Mucosa of rectum (tissue), 2 donors: ENCODE results near the gene WNT3A.
"Not testable (repeated sequence)": the region's sequence is repeated elsewhere in the genome, so short reads cannot be mapped to it uniquely, and the experiment has no call there.

Source experiments
- H3K27ac ChIP-seq, 2 donors: one replicate each; pipeline ENCODE4 v1.7.0; 2013; ENCODE audit warnings: inconsistent platforms in 2 of 2, low read depth in 2 of 2, low read length in 2 of 2
- H3K27me3 ChIP-seq, 2 donors: one replicate each; pipeline ENCODE4 v1.7.0; 2013; ENCODE audit warnings: low read length in 2 of 2; ENCODE audit not compliant: control insufficient read depth in 2 of 2, insufficient read depth in 2 of 2
- H3K36me3 ChIP-seq, 2 donors: one replicate each; pipeline ENCODE4 v1.7.0; 2013; ENCODE audit warnings: low read length in 2 of 2; ENCODE audit not compliant: control insufficient read depth in 2 of 2, insufficient read depth in 2 of 2
- H3K4me1 ChIP-seq, 2 donors: one replicate each; pipeline ENCODE4 v1.7.0; 2013; ENCODE audit warnings: low read length in 2 of 2, mild to moderate bottlenecking in 1 of 2; ENCODE audit not compliant: control insufficient read depth in 2 of 2, insufficient read depth in 2 of 2
- H3K4me3 ChIP-seq, 2 donors: one replicate each; pipeline ENCODE4 v1.7.0; 2013; ENCODE audit warnings: low read length in 2 of 2
- H3K9ac ChIP-seq, 2 donors: one replicate each; pipeline ENCODE4 v1.7.0; 2013; ENCODE audit warnings: low read length in 2 of 2, low read depth in 1 of 2, mild to moderate bottlenecking in 1 of 2
- H3K9me3 ChIP-seq, 2 donors: one replicate each; pipeline ENCODE4 v1.7.0; 2013; ENCODE audit warnings: low read length in 2 of 2; ENCODE audit not compliant: control insufficient read depth in 2 of 2
- donor health status: healthy.
- donor health status: Normal muscosa, but diverticular disease.

WNT3A gene

DNA sequence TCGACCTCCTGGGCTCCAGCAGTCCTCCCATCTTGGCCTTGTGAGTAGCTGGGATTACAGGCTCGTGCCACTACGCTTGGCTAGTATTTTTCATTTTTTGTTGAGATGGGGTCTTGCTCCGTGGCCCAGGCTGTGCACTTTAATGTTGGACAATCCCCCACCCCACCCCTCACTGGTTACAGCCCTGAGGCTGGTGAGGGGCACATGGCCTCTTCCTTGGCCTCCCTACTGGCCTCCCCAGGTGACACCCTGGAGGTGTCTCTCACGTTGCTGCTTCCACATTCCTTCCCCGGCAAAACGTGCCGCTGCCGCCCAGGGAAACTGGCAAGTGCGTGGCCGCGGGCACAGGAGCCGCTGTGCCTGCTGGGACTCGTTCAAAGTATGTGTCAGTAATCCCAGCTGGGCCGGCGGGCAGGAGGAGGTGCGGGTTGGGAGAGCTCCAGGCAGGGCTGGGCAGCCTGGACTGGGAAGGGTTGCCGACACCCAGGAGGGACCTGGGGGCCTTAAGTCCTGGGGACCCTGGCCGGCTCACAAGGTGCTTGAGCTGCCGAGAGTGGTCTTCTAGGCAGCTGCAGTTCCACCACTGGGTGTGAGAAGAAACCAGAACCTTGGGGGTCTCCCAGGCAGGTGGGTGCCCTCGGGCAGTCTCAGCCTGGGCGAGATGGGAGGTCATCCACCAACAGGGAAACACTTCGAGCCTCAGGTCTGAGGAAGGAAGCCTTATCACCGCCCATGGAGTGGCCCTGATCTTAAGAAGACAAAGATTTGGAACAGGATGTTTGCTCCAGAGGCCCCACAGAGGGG, 6.5 kb downstream of the WNT3A start:
- no peaks in the 10 kb centered on the region for H3K4me1 ChIP-seq
- H3K9me3 ChIP-seq, result no peaks in the 10 kb centered on the region
- no peak overlapping the region for H3K9ac ChIP-seq
- no peak overlapping the region for H3K27ac ChIP-seq
- no peak overlapping the region for H3K4me3 ChIP-seq
- H3K36me3 ChIP-seq, result no peaks in the 10 kb centered on the region
- H3K27me3 ChIP-seq, result peaks cover 9 to 12% of the 10 kb centered on the region in 2 donors

GRCh38 chr1:228013935-228014930, 7.4 kb downstream of the WNT3A start:
- no peak overlapping the region for H3K4me3 ChIP-seq
- no peaks in the 10 kb centered on the region for H3K36me3 ChIP-seq
- H3K27ac ChIP-seq, result no peak overlapping the region
- H3K27me3 ChIP-seq, result peaks cover 3 to 7% of the 10 kb centered on the region in 2 donors
- H3K9ac ChIP-seq, result no peak overlapping the region
- no peaks in the 10 kb centered on the region for H3K9me3 ChIP-seq
- no peaks in the 10 kb centered on the region for H3K4me1 ChIP-seq

DNA sequence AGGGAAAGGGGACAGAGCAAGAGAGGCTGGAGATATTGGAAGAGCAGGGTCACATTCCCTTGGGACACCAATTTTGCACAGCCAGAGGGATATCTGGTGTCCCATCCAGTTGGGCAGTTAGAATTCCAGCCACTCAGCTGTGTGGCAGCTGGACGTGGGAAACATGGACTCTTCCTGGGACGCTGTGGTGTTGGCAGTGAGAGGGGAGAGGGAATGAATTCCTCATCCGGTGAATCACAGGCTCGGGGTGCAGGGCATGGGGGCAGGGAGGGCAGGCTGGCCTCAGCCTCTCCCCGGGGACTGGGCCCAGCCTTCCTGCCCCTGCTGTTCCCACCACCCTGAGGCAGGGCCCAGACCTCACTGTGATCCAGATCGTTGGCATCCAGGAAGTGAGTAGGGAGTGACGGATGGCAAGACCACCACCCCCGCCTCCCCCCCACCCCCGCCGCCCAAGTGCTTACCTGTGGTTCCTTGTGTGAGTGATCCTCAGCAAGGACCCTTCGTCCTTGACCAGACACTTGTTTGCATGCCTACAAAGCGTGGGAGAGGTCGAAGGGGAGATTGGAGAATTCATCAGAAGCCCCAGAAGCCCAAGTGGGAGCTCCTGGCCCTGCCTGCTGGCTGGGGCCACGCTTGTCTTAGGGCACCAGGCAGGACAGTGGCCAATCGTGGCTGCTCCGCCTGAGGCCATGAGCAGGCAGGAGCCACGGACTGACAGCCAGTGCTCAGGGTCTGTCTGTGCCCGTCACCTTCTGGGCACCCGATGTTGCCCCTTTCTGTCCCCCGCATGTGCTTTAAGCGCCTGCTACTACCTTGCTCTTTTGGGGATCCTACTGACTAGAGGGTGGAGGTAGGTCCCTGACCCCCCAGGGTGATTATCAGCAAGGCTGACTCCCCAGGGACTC, 8.7 kb downstream of the WNT3A start:
- no peak overlapping the region for H3K4me3 ChIP-seq
- peaks cover 0 to 2% of the 10 kb centered on the region in 2 donors for H3K27me3 ChIP-seq
- no peaks in the 10 kb centered on the region for H3K9me3 ChIP-seq
- H3K9ac ChIP-seq, result no peak overlapping the region
- no peaks in the 10 kb centered on the region for H3K36me3 ChIP-seq
- no peaks in the 10 kb centered on the region for H3K4me1 ChIP-seq
- H3K27ac ChIP-seq, result no peak overlapping the region

DNA sequence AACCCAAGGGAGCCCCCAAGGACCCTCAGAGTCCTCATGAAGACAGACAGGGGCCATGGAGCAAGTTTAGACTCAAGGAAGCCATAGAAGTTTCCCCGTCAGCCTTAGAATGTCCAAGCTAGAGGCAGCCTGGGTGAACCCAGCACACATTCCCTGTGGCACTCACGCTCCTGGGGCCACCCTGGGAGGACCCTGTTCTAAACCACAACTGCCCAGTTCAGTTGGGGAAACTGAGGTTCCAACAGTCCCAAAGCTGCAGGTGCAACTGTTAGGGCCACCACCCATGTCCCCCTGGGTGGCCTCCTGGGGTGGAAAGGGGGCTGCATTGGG, 9.3 kb downstream of the WNT3A start:
- Histone ChIP-seq H3K36me3 (no peaks in the 10 kb centered on the region), H3K9ac (no peak overlapping the region), H3K4me1 (no peaks in the 10 kb centered on the region), H3K27me3 (peaks cover 0 to 2% of the 10 kb centered on the region in 2 donors), H3K27ac (no peak overlapping the region), H3K9me3 (no peaks in the 10 kb centered on the region), H3K4me3 (no peak overlapping the region)

DNA sequence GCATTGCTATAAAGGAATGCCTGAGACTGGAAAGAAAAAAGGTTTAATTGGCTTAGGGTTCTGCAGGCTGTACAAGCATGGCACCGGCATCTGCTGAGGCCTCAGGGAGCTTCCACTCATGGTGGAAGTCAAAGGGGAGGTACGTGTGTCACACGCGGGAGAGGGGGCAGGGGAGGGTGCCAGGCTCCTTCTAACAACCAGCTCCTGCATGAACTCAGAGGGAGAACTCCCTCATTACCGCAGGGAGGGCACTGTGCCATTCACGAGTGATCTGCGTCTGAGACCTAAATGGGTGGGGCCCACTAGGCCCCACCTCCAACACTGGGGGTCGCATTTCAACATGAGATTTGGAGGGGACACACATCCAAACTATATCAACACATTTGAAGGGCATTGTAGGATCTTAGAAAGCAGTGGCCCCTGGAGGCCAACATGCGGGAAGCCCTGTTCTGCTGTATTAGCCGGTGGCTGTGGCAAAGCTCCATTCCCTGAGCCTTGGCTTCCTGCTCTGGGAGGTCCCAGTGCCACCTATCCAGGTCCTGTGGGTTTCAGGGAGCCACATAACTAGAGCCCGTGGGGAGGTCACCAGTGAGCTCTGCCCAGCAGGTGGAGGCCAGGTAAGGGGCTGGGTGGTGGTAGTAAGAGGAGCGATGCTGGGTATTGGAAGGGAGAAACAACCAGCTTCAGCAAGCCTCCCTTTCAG, 10.0 kb downstream of the WNT3A start:
- H3K27ac ChIP-seq, result no peak overlapping the region
- peaks cover 0 to under 1% of the 10 kb centered on the region in 2 donors for H3K27me3 ChIP-seq
- no peak overlapping the region for H3K9ac ChIP-seq
- no peak overlapping the region for H3K4me3 ChIP-seq
- no peaks in the 10 kb centered on the region for H3K4me1 ChIP-seq
- no peaks in the 10 kb centered on the region for H3K9me3 ChIP-seq
- no peaks in the 10 kb centered on the region for H3K36me3 ChIP-seq

GRCh38 chr1:228017356-228018124, 10.7 kb downstream of the WNT3A start:
- H3K4me1 ChIP-seq, result no peaks in the 10 kb centered on the region
- H3K27me3 ChIP-seq, result no peaks in the 10 kb centered on the region
- H3K4me3 ChIP-seq, result no peak overlapping the region
- no peak overlapping the region for H3K9ac ChIP-seq
- no peak overlapping the region for H3K27ac ChIP-seq
- H3K9me3 ChIP-seq, result no peaks in the 10 kb centered on the region
- no peaks in the 10 kb centered on the region for H3K36me3 ChIP-seq

DNA sequence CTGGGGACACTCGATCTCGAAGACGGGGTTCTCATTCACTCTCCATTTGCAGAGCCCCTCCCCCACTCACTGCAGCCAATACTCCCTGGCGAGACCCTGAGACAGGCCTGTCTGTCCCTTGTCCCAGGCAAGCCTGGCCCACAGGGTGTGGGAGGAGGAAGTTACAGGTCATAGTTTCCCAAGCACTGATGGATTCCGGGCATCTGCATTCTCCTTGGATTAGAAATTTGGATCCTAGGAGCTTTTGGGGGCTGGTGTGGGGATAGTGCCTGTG, 11.3 kb downstream of the WNT3A start:
- H3K9ac ChIP-seq, result no peak overlapping the region
- H3K9me3 ChIP-seq, result no peaks in the 10 kb centered on the region
- no peaks in the 10 kb centered on the region for H3K27me3 ChIP-seq
- no peaks in the 10 kb centered on the region for H3K4me1 ChIP-seq
- H3K4me3 ChIP-seq, result no peak overlapping the region
- no peaks in the 10 kb centered on the region for H3K36me3 ChIP-seq
- H3K27ac ChIP-seq, result no peak overlapping the region

- no peaks in the 10 kb centered on the region for H3K9me3 ChIP-seq
- no peaks in the 10 kb centered on the region for H3K27me3 ChIP-seq
- no peaks in the 10 kb centered on the region for H3K36me3 ChIP-seq
- H3K4me3 ChIP-seq, result no peak overlapping the region
- H3K9ac ChIP-seq, result no peak overlapping the region
- H3K4me1 ChIP-seq, result no peaks in the 10 kb centered on the region
- H3K27ac ChIP-seq, result no peak overlapping the region
Observed at GRCh38 chr1:228018961-228019721, 12.3 kb downstream of the WNT3A start.

DNA sequence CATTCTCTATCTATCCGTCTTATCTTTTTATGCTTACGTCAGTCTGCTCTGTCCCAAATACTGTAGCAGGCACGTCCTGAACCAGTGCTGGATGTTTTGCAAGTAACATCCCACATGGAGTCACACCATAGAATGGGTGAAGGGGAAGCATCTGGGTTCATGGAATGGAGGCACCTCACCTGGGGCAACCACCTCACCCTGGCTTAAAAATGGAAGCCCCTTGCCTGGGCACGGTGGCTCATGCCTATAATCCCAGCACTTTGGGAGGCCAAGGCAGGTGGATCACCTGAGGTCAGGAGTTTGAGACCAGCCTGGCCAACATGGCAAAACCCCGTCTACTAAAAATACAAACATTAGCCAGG, 12.9 kb downstream of the WNT3A start:
- H3K27me3 ChIP-seq, H3K27ac ChIP-seq, H3K36me3 ChIP-seq, H3K9me3 ChIP-seq, H3K9ac ChIP-seq, H3K4me1 ChIP-seq, H3K4me3 ChIP-seq: not testable (repeated sequence)
